Inflammatory macrophage treated with lipopolysaccharide for 1 hour (primary cell): ENCODE results near the gene PKMYT1.
"Not testable (repeated sequence)": the region's sequence is repeated elsewhere in the genome, so short reads cannot be mapped to it uniquely, and the experiment has no call there.

Experiments used
- DNase-seq, 2 donors: peaks; one replicate each; pipeline ENCODE4 v3.0.0-alpha.2; 2020 to 2022

The PKMYT1 gene

GRCh38 chr16:2955779-2956578 is 24.3 kb downstream of the PKMYT1 start:
- peak; percentile 84 to 91 for DNase-seq

GRCh38 chr16:2955438-2955778 is 24.8 kb downstream of the PKMYT1 start:
- DNase-seq: no peak

- DNase-seq: no peak
Observed at GRCh38 chr16:2954656-2955381, 25.4 kb downstream of the PKMYT1 start.

GRCh38 chr16:2953706-2954627 is 26.3 kb downstream of the PKMYT1 start:
- DNase-seq: no peak

- no peak for DNase-seq
Observed at GRCh38 chr16:2952679-2953078, 27.6 kb downstream of the PKMYT1 start.

GRCh38 chr16:2950773-2951172 is 29.5 kb downstream of the PKMYT1 start:
- DNase-seq: no peak

- DNase-seq: no peak
Observed at GRCh38 chr16:2950353-2950724, 29.9 kb downstream of the PKMYT1 start.

GRCh38 chr16:2949705-2950352 is 30.4 kb downstream of the PKMYT1 start:
- no peak for DNase-seq

GRCh38 chr16:2948807-2949704 is 31.2 kb downstream of the PKMYT1 start:
- DNase-seq: no peak

GRCh38 chr16:2946649-2947048 is 33.6 kb downstream of the PKMYT1 start:
- no peak for DNase-seq

- not testable (repeated sequence) for DNase-seq
Observed at GRCh38 chr16:2943716-2944115, 36.5 kb downstream of the PKMYT1 start.

GRCh38 chr16:2942045-2942444 is 38.2 kb downstream of the PKMYT1 start:
- DNase-seq: no peak

- DNase-seq: no peak
Observed at GRCh38 chr16:2939968-2940367, 40.3 kb downstream of the PKMYT1 start.

GRCh38 chr16:2938206-2938605 is 42.0 kb downstream of the PKMYT1 start:
- no peak for DNase-seq

GRCh38 chr16:2937170-2937569 is 43.1 kb downstream of the PKMYT1 start:
- no peak for DNase-seq

- DNase-seq: no peak
Observed at GRCh38 chr16:2936436-2937011, 43.7 kb downstream of the PKMYT1 start.

- no peak for DNase-seq
Observed at GRCh38 chr16:2934450-2934849, 45.8 kb downstream of the PKMYT1 start.

- DNase-seq: no peak
Observed at GRCh38 chr16:2933701-2934100, 46.5 kb downstream of the PKMYT1 start.

- no peak for DNase-seq
Observed at GRCh38 chr16:2933136-2933535, 47.1 kb downstream of the PKMYT1 start.

- not testable (repeated sequence) for DNase-seq
Observed at GRCh38 chr16:2931231-2931914, 48.9 kb downstream of the PKMYT1 start.

- no peak for DNase-seq
Observed at GRCh38 chr16:2930236-2930635, 50.0 kb downstream of the PKMYT1 start.
